ENCODE results near the gene ADGRB2.

GRCh38 chr1:31807273-31808048 is 43.3 kb upstream of the ADGRB2 start:
- TF ChIP-seq EZH2 (IDR thresholded peaks at IDR 0.05; ENCODE audit: low read length, missing control alignments) (no peak), CTCF (conservative IDR thresholded peaks at IDR 0.05 in 1 of 2, IDR thresholded peaks at IDR 0.05 in 1 of 2; ENCODE audit: low read depth in 1 of 2, low read length in 2 of 2) (no peak)
